Naive thymus-derived CD4-positive, alpha-beta T cell (primary cell): ENCODE results near the gene TSPAN18. TPM values are rescaled to one million over a fixed set of nuclear protein-coding genes. Genes with fewer than 3 reads are reported as not detected.

Experiments used
- ATAC-seq: fragments of 150-1000 bp; cut with Tn5 transposase; 2 replicates; pipeline ENCODE4 v1.10.0; 2021; ENCODE audit warnings: mild to moderate bottlenecking, moderate library complexity
- CTCF ChIA-PET: fragments of 350-600 bp; sonication (Branson Sonifier 250); formaldehyde crosslinking; loops from one replicate; lab custom pipeline; 2021; ENCODE audit warnings: antibody characterized with exemption; lab: Charles Lee
- POLR2A ChIA-PET: fragments of 350-600 bp; sonication (Branson Sonifier 250); formaldehyde crosslinking; loops from one replicate; lab custom pipeline; 2021; ENCODE audit warnings: antibody characterized with exemption, inconsistent platforms; lab: Charles Lee
- DNase-seq, 9 donors: peaks; one replicate each; pipeline versions ENCODE4 v3.0.0 to v3.0.0-alpha.2; 2020 to 2022; ENCODE audit warnings: mixed read lengths in 1 of 9
- H3K27ac ChIP-seq: one replicate; pipeline ENCODE4 v1.7.0; 2013; ENCODE audit warnings: mild to moderate bottlenecking, low read depth, low read length, moderate library complexity
- H3K27me3 ChIP-seq, 2 donors: one replicate each; pipeline ENCODE4 v1.7.0; 2013; ENCODE audit warnings: low read length in 2 of 2, mild to moderate bottlenecking in 2 of 2, moderate library complexity in 2 of 2; ENCODE audit not compliant: control insufficient read depth in 2 of 2, insufficient read depth in 2 of 2
- H3K36me3 ChIP-seq, 3 experiments: 1 replicate in 2 of 3; 2 replicates in 1 of 3; pipeline ENCODE4 v1.7.0; 2013; ENCODE audit warnings: low read length in 3 of 3, mild to moderate bottlenecking in 3 of 3, moderate library complexity in 1 of 3; ENCODE audit not compliant: insufficient read depth in 3 of 3, control insufficient read depth in 2 of 3
- H3K4me1 ChIP-seq, 2 donors: one replicate each; pipeline ENCODE4 v1.7.0; 2013; ENCODE audit warnings: low read length in 2 of 2, mild to moderate bottlenecking in 2 of 2, moderate library complexity in 1 of 2; ENCODE audit not compliant: control insufficient read depth in 2 of 2, insufficient read depth in 2 of 2
- H3K4me3 ChIP-seq: 2 replicates; pipeline ENCODE4 v1.7.0; 2013; ENCODE audit warnings: mild to moderate bottlenecking, low read length
- H3K9me3 ChIP-seq, 3 experiments: 1 replicate in 2 of 3; 2 replicates in 1 of 3; pipeline ENCODE4 v1.7.0; 2013; ENCODE audit warnings: low read length in 3 of 3; ENCODE audit not compliant: control insufficient read depth in 2 of 3
- H3K27ac Mint-ChIP-seq, 9 donors: one replicate each; pipeline ENCODE4 v1.8.0; 2020 to 2022; ENCODE audit warnings: mixed read lengths in 9 of 9, mild to moderate bottlenecking in 8 of 9, moderate library complexity in 5 of 9, inconsistent platforms in 2 of 9
- H3K27me3 Mint-ChIP-seq, 5 donors: one replicate each; pipeline ENCODE4 v1.8.0; 2021 to 2022; ENCODE audit warnings: mixed read lengths in 5 of 5, mild to moderate bottlenecking in 1 of 5
- H3K36me3 Mint-ChIP-seq, 5 donors: one replicate each; pipeline ENCODE4 v1.8.0; 2020 to 2022; ENCODE audit warnings: mixed read lengths in 5 of 5, mild to moderate bottlenecking in 3 of 5, inconsistent platforms in 1 of 5
- H3K4me1 Mint-ChIP-seq, 7 donors: one replicate each; pipeline ENCODE4 v1.8.0; 2020 to 2022; ENCODE audit warnings: mixed read lengths in 7 of 7, mild to moderate bottlenecking in 3 of 7, inconsistent platforms in 1 of 7
- H3K4me3 Mint-ChIP-seq, 10 donors: one replicate each; pipeline ENCODE4 v1.8.0; 2020 to 2022; ENCODE audit warnings: mild to moderate bottlenecking in 10 of 10, mixed read lengths in 10 of 10, moderate library complexity in 6 of 10, inconsistent platforms in 2 of 10
- H3K9me3 Mint-ChIP-seq, 11 donors: one replicate each; pipeline ENCODE4 v1.8.0; 2020 to 2022; ENCODE audit warnings: mixed read lengths in 11 of 11, mild to moderate bottlenecking in 4 of 11, inconsistent platforms in 1 of 11, moderate library complexity in 1 of 11
- intact Hi-C, 2 donors: fragments of 100-400 bp; cut with micrococcal nuclease; formaldehyde crosslinking; loops; one replicate each; pipeline ENCODE4 v1.15.1; 2023
- polyA plus RNA-seq, 2 donors: library from polyadenylated mRNA; unstranded; fragments of 300-500 nt; fragmentation: Illumina TruSeq; gene quantifications; one replicate each; pipeline ENCODE4 v1.2.3, GENCODE V29; 2021
- total RNA-seq, 6 experiments: library from RNA in 5 of 6; stranded (reverse) in 5 of 6; gene quantifications; 1 replicate in 5 of 6; 2 replicates in 1 of 6; pipeline ENCODE4 v1.2.3 and lab custom pipeline; 2021 to 2026

The TSPAN18 gene
- total and polyA plus RNA-seq, 7 experiments from 2014 or later = 8.8 to 57.0 (median 21.7) TPM

DNA sequence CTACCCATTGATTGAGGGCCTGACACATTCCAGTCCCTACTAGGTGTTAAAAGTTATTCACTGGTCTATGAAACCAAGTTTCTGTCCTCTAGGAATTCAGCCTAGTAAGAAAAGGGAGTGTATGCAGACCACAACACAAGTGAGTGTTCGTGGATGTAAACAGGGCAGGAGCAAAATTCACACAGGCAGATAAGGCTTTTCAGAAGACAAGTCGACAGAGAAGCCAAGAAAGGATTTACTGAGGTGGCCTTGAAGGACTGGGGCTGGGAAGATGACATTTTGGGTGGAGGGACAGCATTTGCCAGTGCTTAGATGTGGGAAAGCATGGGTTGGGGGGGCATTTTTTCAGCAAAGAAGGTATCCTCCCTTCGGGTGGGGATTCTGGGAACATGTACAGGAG is 76.2 kb downstream of the TSPAN18 start:
- H3K4me3 ChIP-seq = no peak overlapping the region
- no peak overlapping the region for H3K27ac ChIP-seq
- DNase-seq (no peak), ATAC-seq (no peak)
- Mint-ChIP-seq H3K27me3 (peaks cover 0 to 5% (median 0%) of the 10 kb centered on the region in 5 donors), H3K27ac (peak overlapping the region in 4 of 9 donors; percentile 4 to 35 (median 16)), H3K4me1 (peaks cover 0 to 19% (median 8%) of the 10 kb centered on the region in 7 donors), H3K36me3 (peaks cover 0 to 21% (median 0%) of the 10 kb centered on the region in 5 donors), H3K9me3 (peaks cover 0 to 2% (median 0%) of the 10 kb centered on the region in 11 donors), H3K4me3 (no peak overlapping the region)
- CTCF ChIA-PET = no interaction called here
- H3K27me3 ChIP-seq = no peaks in the 10 kb centered on the region
- no peaks in the 10 kb centered on the region for H3K4me1 ChIP-seq
- intact Hi-C loops = no loop called here
- H3K36me3 ChIP-seq = no peaks in the 10 kb centered on the region
- H3K9me3 ChIP-seq = no peaks in the 10 kb centered on the region
- POLR2A ChIA-PET = no interaction called here

DNA sequence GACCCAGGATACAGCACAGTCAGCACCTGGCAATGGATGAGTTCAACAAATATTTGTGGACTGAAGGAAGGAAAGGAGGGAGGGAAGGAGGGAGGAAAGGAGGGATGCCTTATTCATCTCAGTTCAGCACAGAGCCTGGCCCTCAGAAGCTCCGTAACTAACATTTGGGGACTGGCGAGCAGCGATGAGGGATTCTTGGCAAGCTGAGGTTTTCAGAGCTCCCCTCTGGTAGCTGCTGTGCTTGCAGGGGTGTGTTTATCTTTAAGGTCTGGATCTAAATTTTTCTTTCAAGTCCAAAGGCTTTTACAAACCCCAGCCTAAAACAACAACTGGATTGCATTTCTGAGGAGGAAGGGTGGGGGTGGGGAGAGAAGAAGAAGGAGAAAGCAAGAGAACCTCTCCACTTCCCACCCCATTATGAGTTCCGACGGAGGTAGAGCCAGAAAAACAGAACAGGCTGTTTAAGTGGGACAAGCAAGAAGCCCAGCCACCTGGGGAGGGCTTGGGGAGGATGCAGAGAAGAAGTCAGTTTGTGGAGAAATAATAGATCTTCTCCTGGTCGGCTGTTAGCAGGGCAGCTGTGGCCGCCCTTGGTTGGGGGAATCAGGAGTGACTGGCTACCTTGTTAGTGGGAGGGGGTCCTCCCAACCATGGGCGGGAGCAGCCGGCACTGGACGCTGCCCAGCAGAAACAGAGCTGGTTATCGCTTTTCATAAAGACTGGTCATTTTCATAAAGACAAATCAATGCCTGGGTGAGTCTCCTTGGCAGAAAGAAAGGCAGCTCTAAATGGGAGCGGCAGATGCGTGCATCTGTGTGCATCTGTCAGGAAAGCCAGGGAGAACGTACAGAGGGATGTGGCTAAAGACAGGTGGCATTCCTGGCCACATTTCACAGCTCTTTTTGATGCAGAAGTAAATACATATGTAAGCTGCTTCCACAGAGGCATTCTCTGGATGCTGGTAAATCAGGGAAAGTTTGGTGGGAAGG is 78.0 kb downstream of the TSPAN18 start:
- H3K4me1 ChIP-seq = no peaks in the 10 kb centered on the region
- DNase-seq (no peak), ATAC-seq (no peak)
- no peaks in the 10 kb centered on the region for H3K9me3 ChIP-seq
- no peak overlapping the region for H3K4me3 Mint-ChIP-seq
- CTCF ChIA-PET = no interaction called here
- peaks cover 0 to 2% (median 0%) of the 10 kb centered on the region in 11 donors for H3K9me3 Mint-ChIP-seq
- intact Hi-C loops = no loop called here
- H3K27me3 Mint-ChIP-seq = peaks cover 0 to 5% (median 0%) of the 10 kb centered on the region in 5 donors
- no peaks in the 10 kb centered on the region for H3K27me3 ChIP-seq
- peak overlapping the region in 1 of 9 donors; percentile 71 for H3K27ac Mint-ChIP-seq
- no peak overlapping the region for H3K4me3 ChIP-seq
- no peaks in the 10 kb centered on the region for H3K36me3 ChIP-seq
- peaks cover 0 to 24% (median 8%) of the 10 kb centered on the region in 7 donors for H3K4me1 Mint-ChIP-seq
- POLR2A ChIA-PET = no interaction called here
- H3K36me3 Mint-ChIP-seq = peaks cover 0 to 24% (median 0%) of the 10 kb centered on the region in 5 donors
- no peak overlapping the region for H3K27ac ChIP-seq

DNA sequence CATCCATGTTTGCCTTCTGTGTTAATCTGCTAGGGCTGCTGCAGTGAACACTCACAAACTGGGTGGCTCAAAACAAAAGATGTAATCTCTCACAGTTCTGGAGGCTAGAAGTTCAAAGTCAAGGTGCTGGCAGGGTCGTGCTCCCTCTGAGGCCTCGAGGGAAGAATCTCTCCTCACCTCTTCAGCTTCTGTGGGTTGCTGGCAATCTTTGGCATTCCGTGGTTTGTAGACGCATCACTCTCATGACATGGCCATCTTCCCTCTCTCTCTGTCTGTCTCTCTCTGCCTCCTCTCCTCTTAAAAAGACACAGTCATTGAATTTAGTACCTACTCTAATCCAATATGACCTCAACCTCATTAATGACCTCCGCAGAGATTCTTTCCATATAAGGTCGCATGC is 78.8 kb downstream of the TSPAN18 start:
- Histone ChIP-seq H3K4me1 (no peaks in the 10 kb centered on the region), H3K27me3 (no peaks in the 10 kb centered on the region), H3K4me3 (no peak overlapping the region), H3K27ac (no peak overlapping the region), H3K9me3 (no peaks in the 10 kb centered on the region), H3K36me3 (no peaks in the 10 kb centered on the region)
- POLR2A ChIA-PET = no interaction called here
- intact Hi-C loops = no loop called here
- Mint-ChIP-seq H3K27ac (peak overlapping the region in 1 of 9 donors; percentile 9), H3K27me3 (peaks cover 0 to 5% (median 0%) of the 10 kb centered on the region in 5 donors), H3K4me3 (no peak overlapping the region), H3K36me3 (peaks cover 0 to 24% (median 0%) of the 10 kb centered on the region in 5 donors), H3K9me3 (peaks cover 0 to 3% (median 0%) of the 10 kb centered on the region in 11 donors), H3K4me1 (peaks cover 0 to 24% (median 9%) of the 10 kb centered on the region in 7 donors)
- CTCF ChIA-PET = no interaction called here
- no peak for ATAC-seq
- DNase-seq = no peak

DNA sequence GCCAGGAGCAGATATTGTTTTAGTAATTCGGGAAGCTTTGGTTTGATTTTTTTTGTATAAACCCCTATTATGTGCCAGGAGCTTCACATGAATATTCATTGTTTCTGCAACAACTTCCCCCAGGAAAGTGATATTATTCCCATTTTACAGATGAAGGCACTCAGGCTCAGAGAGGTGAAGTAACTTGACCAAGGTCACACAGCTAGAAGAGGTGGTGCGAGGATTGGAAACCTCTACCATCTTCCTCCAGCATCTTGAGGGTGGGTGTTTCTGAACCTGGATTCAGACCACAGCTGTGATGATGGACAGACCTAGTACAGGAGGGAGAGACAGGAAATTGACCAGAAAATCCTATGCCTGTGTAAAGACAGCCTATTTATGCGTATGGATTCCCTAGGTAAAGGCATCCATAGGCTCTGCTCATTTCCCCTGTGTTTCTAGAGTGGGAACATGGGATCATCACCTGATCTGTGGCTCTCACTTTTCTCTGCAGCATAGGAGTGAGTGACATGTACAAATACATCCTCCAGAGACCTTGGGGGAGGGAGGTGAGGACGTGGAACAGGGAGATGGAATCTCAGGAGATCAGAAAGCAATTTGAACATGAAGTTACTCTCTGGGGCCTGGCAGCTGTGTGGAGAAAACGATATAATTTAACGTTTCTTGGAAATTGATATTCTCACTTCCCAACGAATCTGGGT is 81.4 kb downstream of the TSPAN18 start:
- H3K4me1 ChIP-seq = no peaks in the 10 kb centered on the region
- Mint-ChIP-seq H3K36me3 (peaks cover 0 to 32% (median 0%) of the 10 kb centered on the region in 5 donors), H3K9me3 (peaks cover 0 to 1% (median 0%) of the 10 kb centered on the region in 11 donors), H3K27ac (no peak overlapping the region), H3K27me3 (peaks cover 0 to 3% (median 0%) of the 10 kb centered on the region in 5 donors), H3K4me1 (peaks cover 0 to 24% (median 13%) of the 10 kb centered on the region in 7 donors), H3K4me3 (no peak overlapping the region)
- intact Hi-C loops = no loop called here
- no peaks in the 10 kb centered on the region for H3K9me3 ChIP-seq
- DNase-seq (no peak), ATAC-seq (no peak)
- POLR2A ChIA-PET = no interaction called here
- CTCF ChIA-PET = no interaction called here
- H3K27me3 ChIP-seq = no peaks in the 10 kb centered on the region
- H3K4me3 ChIP-seq = no peak overlapping the region
- no peak overlapping the region for H3K27ac ChIP-seq
- H3K36me3 ChIP-seq = no peaks in the 10 kb centered on the region

DNA sequence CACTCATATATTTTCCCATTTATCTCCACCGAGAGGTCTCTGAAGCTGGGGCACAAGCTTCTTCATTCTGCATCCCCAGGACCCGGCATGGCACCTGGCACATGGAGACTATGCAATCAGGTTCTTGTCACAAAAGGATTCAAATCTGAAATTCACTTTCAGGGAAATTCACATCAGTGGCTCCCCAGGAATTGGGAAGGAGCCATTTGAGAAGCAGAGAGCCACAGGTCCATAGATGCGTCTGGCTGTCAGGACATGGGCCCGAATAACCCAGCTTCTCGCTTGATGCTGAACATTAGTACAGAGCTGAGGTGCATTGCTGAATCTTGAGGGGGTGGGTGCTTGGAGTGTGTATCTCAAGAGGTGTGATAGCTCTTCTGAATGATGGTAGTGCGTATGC is 82.5 kb downstream of the TSPAN18 start:
- ChIA-PET CTCF (no interaction called here), POLR2A (no interaction called here)
- Histone ChIP-seq H3K4me3 (no peak overlapping the region), H3K36me3 (no peaks in the 10 kb centered on the region), H3K27ac (no peak overlapping the region), H3K9me3 (no peaks in the 10 kb centered on the region), H3K27me3 (no peaks in the 10 kb centered on the region), H3K4me1 (no peaks in the 10 kb centered on the region)
- intact Hi-C loops = no loop called here
- Mint-ChIP-seq H3K4me3 (no peak overlapping the region), H3K27ac (no peak overlapping the region), H3K27me3 (no peaks in the 10 kb centered on the region), H3K4me1 (peaks cover 0 to 28% (median 12%) of the 10 kb centered on the region in 7 donors), H3K9me3 (peaks cover 0 to 1% (median 0%) of the 10 kb centered on the region in 11 donors), H3K36me3 (peaks cover 0 to 29% (median 0%) of the 10 kb centered on the region in 5 donors)
- no peak for ATAC-seq
- no peak for DNase-seq

DNA sequence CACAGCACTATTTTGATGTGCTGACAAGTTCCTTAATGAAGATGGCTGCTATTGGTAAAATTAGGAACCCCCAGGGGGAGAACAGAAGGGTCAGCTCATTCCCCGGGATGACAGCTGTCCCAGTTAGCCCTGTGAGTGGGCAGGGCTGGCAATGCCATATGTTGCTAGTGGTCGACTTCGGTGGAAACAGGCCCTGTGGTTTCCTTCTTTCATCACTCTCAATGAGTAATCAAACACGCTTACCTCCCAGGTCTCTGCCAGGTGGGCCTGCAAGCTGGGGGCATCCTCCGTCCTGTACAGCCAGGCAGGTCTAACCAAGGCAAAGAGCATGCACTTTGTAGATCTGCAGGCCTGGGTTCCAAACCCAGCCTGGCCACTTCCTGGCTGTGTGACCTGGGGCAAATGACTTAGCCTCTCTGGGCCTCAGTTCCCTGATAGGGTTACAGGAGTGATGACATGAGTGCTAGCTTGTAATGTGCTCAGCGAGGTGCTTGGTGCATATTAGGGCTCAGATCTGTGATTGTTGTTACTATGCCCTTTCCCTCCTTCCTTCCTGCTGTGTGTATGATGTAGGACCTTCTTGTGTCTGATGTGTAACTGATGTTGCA is 85.2 kb downstream of the TSPAN18 start:
- DNase-seq (no peak), ATAC-seq (no peak)
- H3K9me3 Mint-ChIP-seq = peaks cover 0 to 1% (median 0%) of the 10 kb centered on the region in 11 donors
- peaks cover 0 to 48% (median 12%) of the 10 kb centered on the region in 5 donors for H3K36me3 Mint-ChIP-seq
- no peaks in the 10 kb centered on the region for H3K27me3 ChIP-seq
- H3K36me3 ChIP-seq = no peaks in the 10 kb centered on the region
- peaks cover 0 to 24% (median 17%) of the 10 kb centered on the region in 7 donors for H3K4me1 Mint-ChIP-seq
- no peaks in the 10 kb centered on the region for H3K4me1 ChIP-seq
- H3K27ac Mint-ChIP-seq = no peak overlapping the region
- CTCF ChIA-PET = interaction anchor here (0.6 kb wide), 1 partner anchor 241 kb away, joined by 5 read pairs; no protein-coding TSS in a partner anchor
- no peak overlapping the region for H3K27ac ChIP-seq
- no peak overlapping the region for H3K4me3 ChIP-seq
- intact Hi-C loops = no loop called here
- H3K4me3 Mint-ChIP-seq = no peak overlapping the region
- no peaks in the 10 kb centered on the region for H3K9me3 ChIP-seq
- H3K27me3 Mint-ChIP-seq = no peaks in the 10 kb centered on the region
- POLR2A ChIA-PET = no interaction called here
